ENCODE data around the gene BICC1. TPM values are rescaled to one million over a fixed set of nuclear protein-coding genes. Genes with fewer than 3 reads are reported as not detected.

BICC1 gene
- total RNA-seq, 1 experiment from 2014 or later: 13.9 TPM

DNA sequence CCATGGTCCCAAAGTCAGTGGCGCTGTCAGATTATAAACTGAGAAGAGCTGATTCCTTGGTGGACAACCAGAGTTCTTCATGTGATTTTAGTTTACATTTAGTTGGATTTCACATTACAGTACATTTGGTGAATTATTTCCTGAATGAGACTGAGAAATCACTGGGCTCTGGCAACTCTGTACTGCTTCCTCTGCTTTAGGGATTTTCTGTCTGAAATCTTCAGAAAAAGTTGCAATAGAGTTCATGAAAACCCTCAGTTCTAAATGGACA, 242.6 kb downstream of the BICC1 start:
- H3F3A ChIP-seq (ENCODE audit: low read length, unreplicated experiment): no peaks in the 10 kb centered on the region
- ChIA-PET POLR2A (ENCODE audit: unreplicated experiment) (no interaction called here), CTCF (no interaction called here)
- H3K36me3 ChIP-seq (ENCODE audit: low read depth, low read length): no peaks in the 10 kb centered on the region
- H3K27ac ChIP-seq (ENCODE audit: low read length): no peak overlapping the region
- no peaks in the 10 kb centered on the region for H3K9me3 ChIP-seq (ENCODE audit: low read length)
- H2AFZ ChIP-seq (ENCODE audit: low read length): no peak overlapping the region
- H3K9ac ChIP-seq (ENCODE audit: low read length): no peak overlapping the region
- DNase-seq: no peak
- peaks cover 30% of the 10 kb centered on the region for H3K27me3 ChIP-seq (ENCODE audit: low read length)
- H3K9me2 ChIP-seq (replicated peaks; ENCODE audit: low read length): no peaks in the 10 kb centered on the region
- H4K20me1 ChIP-seq (ENCODE audit: low read length): no peaks in the 10 kb centered on the region
- intact Hi-C loops (cut with micrococcal nuclease): no loop called here
- no peak for ATAC-seq
- peak overlapping the region; percentile 73 for H3K4me2 ChIP-seq (ENCODE audit: low read length)
- H3K4me1 ChIP-seq (ENCODE audit: insufficient read depth, low read length): peaks cover 16% of the 10 kb centered on the region
- TF ChIP-seq, protein P1, sequence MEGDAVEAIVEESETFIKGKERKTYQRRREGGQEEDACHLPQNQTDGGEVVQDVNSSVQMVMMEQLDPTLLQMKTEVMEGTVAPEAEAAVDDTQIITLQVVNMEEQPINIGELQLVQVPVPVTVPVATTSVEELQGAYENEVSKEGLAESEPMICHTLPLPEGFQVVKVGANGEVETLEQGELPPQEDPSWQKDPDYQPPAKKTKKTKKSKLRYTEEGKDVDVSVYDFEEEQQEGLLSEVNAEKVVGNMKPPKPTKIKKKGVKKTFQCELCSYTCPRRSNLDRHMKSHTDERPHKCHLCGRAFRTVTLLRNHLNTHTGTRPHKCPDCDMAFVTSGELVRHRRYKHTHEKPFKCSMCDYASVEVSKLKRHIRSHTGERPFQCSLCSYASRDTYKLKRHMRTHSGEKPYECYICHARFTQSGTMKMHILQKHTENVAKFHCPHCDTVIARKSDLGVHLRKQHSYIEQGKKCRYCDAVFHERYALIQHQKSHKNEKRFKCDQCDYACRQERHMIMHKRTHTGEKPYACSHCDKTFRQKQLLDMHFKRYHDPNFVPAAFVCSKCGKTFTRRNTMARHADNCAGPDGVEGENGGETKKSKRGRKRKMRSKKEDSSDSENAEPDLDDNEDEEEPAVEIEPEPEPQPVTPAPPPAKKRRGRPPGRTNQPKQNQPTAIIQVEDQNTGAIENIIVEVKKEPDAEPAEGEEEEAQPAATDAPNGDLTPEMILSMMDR (conservative IDR thresholded peaks at IDR 0.05; ENCODE audit: low read depth, low read length): no peak
- TF ChIP-seq EZH2 (IDR thresholded peaks at IDR 0.05; ENCODE audit: low read length, unreplicated experiment) (no peak), EZH2phosphoT487 (IDR thresholded peaks at IDR 0.05; ENCODE audit: borderline replicate concordance, low read length) (no peak)
- no TSS peak for BruUV-seq (replicated peaks)
- H3K79me2 ChIP-seq (ENCODE audit: low read length): no peaks in the 10 kb centered on the region
- H3K4me3 ChIP-seq (ENCODE audit: low read length): no peak overlapping the region

DNA sequence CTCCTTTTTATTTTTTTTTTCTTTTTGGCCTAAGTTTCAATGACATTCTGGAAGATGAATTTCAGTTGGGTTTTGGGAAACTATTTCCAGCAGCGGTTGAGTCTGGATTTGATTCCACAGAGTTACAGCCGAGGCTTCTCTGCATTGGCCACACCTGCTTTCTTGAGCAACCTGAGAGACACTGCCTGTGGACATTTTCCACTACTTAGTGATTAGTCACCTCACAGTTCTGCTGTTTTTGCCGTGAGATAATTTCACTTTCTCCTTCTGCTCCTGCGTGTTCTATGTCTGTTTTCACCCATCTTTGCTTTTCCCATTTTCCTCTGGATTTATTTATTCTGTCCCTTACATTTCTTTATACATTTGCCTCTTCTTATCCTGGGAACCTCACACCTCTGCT, 243.0 kb downstream of the BICC1 start:
- intact Hi-C loops (cut with micrococcal nuclease): no loop called here
- peak overlapping the region; percentile 56 for H2AFZ ChIP-seq (ENCODE audit: low read length)
- no peak for TF ChIP-seq EZH2 (IDR thresholded peaks at IDR 0.05; ENCODE audit: low read length, unreplicated experiment)
- no peak for TF ChIP-seq EZH2phosphoT487 (IDR thresholded peaks at IDR 0.05; ENCODE audit: borderline replicate concordance, low read length)
- TF ChIP-seq, protein P1 (conservative IDR thresholded peaks at IDR 0.05; ENCODE audit: low read depth, low read length): no peak
- ATAC-seq (peak; percentile 76), DNase-seq (peak; percentile 65)
- H3F3A ChIP-seq (ENCODE audit: low read length, unreplicated experiment): no peaks in the 10 kb centered on the region
- H3K79me2 ChIP-seq (ENCODE audit: low read length): no peaks in the 10 kb centered on the region
- peak overlapping the region; percentile 73 for H3K4me2 ChIP-seq (ENCODE audit: low read length)
- H4K20me1 ChIP-seq (ENCODE audit: low read length): no peaks in the 10 kb centered on the region
- CTCF ChIA-PET: no interaction called here
- H3K4me1 ChIP-seq (ENCODE audit: insufficient read depth, low read length): peaks cover 16% of the 10 kb centered on the region
- POLR2A ChIA-PET (ENCODE audit: unreplicated experiment): no interaction called here
- H3K9me2 ChIP-seq (replicated peaks; ENCODE audit: low read length): no peaks in the 10 kb centered on the region
- no TSS peak for BruUV-seq (replicated peaks)
- 0 out of 2 replicates have a peak overlapping the region, but pooled peaks have one; percentile 5 for H3K27ac ChIP-seq (ENCODE audit: low read length)
- H3K9me3 ChIP-seq (ENCODE audit: low read length): no peaks in the 10 kb centered on the region
- H3K4me3 ChIP-seq (ENCODE audit: low read length): peak overlapping the region; percentile 59
- no peaks in the 10 kb centered on the region for H3K36me3 ChIP-seq (ENCODE audit: low read depth, low read length)
- no peak overlapping the region for H3K9ac ChIP-seq (ENCODE audit: low read length)
- H3K27me3 ChIP-seq (ENCODE audit: low read length): peaks cover 26% of the 10 kb centered on the region

DNA sequence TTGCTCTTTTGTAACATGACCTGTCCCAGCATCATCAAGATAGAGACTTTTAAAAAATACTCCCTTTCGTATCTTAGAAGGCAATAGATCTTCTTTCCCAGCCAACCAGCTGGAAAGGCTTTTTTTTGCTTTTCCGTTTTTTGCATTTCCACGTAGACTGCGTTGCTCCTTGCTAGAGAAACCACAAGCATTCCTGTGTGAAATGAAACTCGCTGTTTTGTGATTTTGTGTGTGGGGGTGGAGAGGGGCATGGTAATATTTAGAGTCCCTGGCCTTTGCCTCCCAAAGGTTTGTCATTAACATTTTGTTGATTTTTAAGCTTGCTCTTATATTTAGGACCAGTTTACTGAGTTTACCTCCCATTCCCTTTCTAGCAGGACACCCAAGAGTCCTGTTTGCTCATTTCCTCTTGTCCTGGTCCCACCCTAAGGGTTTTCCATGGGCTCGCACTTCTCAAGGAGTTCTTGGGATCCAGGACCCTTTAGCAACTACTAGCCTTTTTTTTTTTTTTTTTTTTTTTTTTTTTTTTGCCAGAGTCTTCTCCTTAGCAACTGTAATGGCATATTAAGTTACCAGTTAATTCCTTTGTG, 243.6 kb downstream of the BICC1 start:
- Histone ChIP-seq H3K27ac (ENCODE audit: low read length) (0 out of 2 replicates have a peak overlapping the region, but pooled peaks have one; percentile 5), H3K9me2 (replicated peaks; ENCODE audit: low read length) (no peaks in the 10 kb centered on the region), H3K9me3 (ENCODE audit: low read length) (no peaks in the 10 kb centered on the region), H3K4me1 (ENCODE audit: insufficient read depth, low read length) (peaks cover 16% of the 10 kb centered on the region), H3K27me3 (ENCODE audit: low read length) (0 out of 2 replicates have a peak, but pooled peaks cover 22% of the 10 kb centered on the region), H3K9ac (ENCODE audit: low read length) (no peak overlapping the region), H2AFZ (ENCODE audit: low read length) (peak overlapping the region; percentile 56), H3K4me3 (ENCODE audit: low read length) (peak overlapping the region; percentile 59), H3K36me3 (ENCODE audit: low read depth, low read length) (no peaks in the 10 kb centered on the region), H3K4me2 (ENCODE audit: low read length) (peak overlapping the region; percentile 73), H3F3A (ENCODE audit: low read length, unreplicated experiment) (no peaks in the 10 kb centered on the region), H4K20me1 (ENCODE audit: low read length) (no peaks in the 10 kb centered on the region), H3K79me2 (ENCODE audit: low read length) (no peaks in the 10 kb centered on the region)
- ATAC-seq: no peak
- intact Hi-C loops (cut with micrococcal nuclease): no loop called here
- BruUV-seq (replicated peaks): no TSS peak
- no peak for DNase-seq
- CTCF ChIA-PET: no interaction called here
- POLR2A ChIA-PET (ENCODE audit: unreplicated experiment): no interaction called here
- TF ChIP-seq EZH2phosphoT487 (IDR thresholded peaks at IDR 0.05; ENCODE audit: borderline replicate concordance, low read length) (no peak), EZH2 (IDR thresholded peaks at IDR 0.05; ENCODE audit: low read length, unreplicated experiment) (no peak)
- TF ChIP-seq, protein P1 (conservative IDR thresholded peaks at IDR 0.05; ENCODE audit: low read depth, low read length): no peak

Data from PC-3 (cell line).